ENCODE results near the gene HSPA6. TPM values are rescaled to one million over a fixed set of nuclear protein-coding genes. Genes with fewer than 3 reads are reported as not detected.
A peak's percentile ranks its signal among the peaks of the same experiment; 100 is the strongest.

The HSPA6 gene
- total RNA-seq, 2 experiments from 2014 or later, result 0.47 to 1.1 TPM

DNA sequence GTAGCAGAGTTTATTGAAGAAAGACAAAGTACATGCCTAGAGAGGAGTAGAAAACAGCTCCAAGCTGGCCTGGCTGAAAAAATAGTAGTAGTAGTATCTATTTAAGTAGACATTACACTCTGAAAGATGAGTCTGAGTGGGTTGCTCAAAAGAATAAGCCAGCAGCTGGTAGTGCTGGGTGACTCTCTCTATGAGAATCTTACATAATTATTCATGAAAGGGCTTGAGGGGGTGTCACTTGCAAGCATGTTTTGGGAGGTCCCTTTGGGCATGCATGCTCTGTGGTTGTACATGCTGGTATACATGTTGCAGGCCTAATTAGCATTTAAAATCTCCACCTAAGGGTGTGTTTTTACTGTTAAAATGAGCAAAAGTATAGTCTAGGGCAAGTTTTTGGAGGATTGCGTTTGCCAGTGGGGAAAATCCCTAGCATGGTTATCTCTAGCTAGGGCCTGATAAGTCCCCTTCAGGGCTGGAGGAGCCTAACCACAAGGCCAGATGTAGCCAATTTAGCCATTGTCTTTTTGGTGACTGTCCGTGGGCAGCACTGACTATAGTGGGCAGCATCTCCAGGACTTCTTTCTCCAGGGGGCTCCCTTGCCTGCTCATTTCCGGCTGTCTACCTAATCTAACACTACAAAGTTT is 30.1 kb upstream of the HSPA6 start:
- no peaks in the 10 kb centered on the region for H3K36me3 Mint-ChIP-seq
- peaks cover 32% of the 10 kb centered on the region for H3K4me1 Mint-ChIP-seq
- no peak for DNase-seq
- H3K4me3 Mint-ChIP-seq, result no peak overlapping the region
- peaks cover 58% of the 10 kb centered on the region for H3K27me3 Mint-ChIP-seq
- CTCF ChIA-PET, result interaction anchor here (2.1 kb wide), 1 partner anchor 9 kb away, joined by 7 read pairs; no protein-coding TSS in a partner anchor
- no peaks in the 10 kb centered on the region for H3K9me3 Mint-ChIP-seq (ENCODE audit: low read depth)
- ATAC-seq, result no peak
- no peak overlapping the region for H3K27ac Mint-ChIP-seq

DNA sequence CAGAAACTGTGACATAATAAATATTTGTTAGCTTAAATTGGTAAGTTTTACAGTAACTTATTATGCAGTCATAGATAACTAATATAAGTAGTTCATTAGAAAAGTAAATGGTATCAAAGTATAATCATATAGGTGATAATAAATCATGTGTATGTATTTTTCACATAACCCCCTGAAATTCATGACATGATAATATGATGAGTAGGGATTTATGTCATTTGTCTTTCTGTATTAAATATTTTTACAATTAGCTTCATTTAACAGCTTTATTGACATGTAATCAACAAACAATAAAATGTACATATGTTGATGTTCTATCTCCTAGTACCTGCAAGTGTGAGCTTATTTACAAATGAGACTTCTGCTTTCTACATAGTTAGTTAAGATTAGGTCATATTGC is 28.9 kb upstream of the HSPA6 start:
- no peaks in the 10 kb centered on the region for H3K9me3 Mint-ChIP-seq (ENCODE audit: low read depth)
- DNase-seq, result no peak
- H3K4me1 Mint-ChIP-seq, result peaks cover 34% of the 10 kb centered on the region
- H3K27ac Mint-ChIP-seq, result no peak overlapping the region
- ATAC-seq, result no peak
- no peaks in the 10 kb centered on the region for H3K36me3 Mint-ChIP-seq
- no peak overlapping the region for H3K4me3 Mint-ChIP-seq
- H3K27me3 Mint-ChIP-seq, result peaks cover 52% of the 10 kb centered on the region
- CTCF ChIA-PET, result interaction anchor here (1.1 to 2.1 kb wide), 2 partner anchors 11 to 44 kb away, joined by 4 to 7 read pairs; no protein-coding TSS in a partner anchor

DNA sequence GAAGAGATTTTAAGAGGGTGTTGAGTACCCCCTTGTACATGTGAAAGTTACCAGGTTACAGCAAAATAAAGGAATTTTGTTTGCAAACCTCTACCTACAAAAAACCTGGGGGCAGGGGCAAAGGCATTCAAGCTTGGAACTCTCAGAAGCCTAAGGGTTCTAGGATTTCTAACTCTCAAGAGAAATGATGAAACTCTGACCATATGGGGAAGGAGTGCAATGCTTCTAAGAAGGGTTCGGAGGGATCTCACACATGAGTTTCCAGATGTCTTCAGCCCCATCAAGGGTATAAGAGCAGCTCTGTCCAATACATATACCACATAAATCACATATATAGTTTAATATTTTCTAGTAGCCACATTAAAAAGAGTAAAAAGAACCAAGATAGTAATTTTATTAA is 26.4 kb upstream of the HSPA6 start:
- H3K27me3 Mint-ChIP-seq, result peaks cover 46% of the 10 kb centered on the region
- no peak overlapping the region for H3K27ac Mint-ChIP-seq
- CTCF ChIA-PET, result no interaction called here
- ATAC-seq (no peak), DNase-seq (no peak)
- H3K36me3 Mint-ChIP-seq, result no peaks in the 10 kb centered on the region
- H3K4me3 Mint-ChIP-seq, result no peak overlapping the region
- peaks cover 13% of the 10 kb centered on the region for H3K4me1 Mint-ChIP-seq
- H3K9me3 Mint-ChIP-seq (ENCODE audit: low read depth), result no peaks in the 10 kb centered on the region

DNA sequence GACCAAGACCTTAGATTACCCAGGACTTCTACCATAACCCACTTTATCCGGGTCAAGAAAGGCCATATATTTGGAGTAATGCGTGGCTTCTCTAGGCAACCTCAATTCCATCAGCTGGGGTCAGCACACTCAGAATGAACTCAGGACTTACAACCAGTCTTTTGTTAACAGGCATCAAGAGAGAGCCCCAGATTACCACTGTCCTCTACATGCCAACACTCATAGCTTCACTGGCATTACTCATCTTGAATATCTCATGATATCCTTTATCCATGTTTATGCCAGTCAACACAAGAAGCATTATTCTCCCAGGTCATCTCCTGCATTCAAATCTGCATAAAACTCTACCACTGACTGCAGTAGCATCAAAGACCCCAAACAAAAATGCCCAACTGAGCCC is 25.7 kb upstream of the HSPA6 start:
- Mint-ChIP-seq H3K4me3 (no peak overlapping the region), H3K27ac (no peak overlapping the region), H3K27me3 (peaks cover 44% of the 10 kb centered on the region), H3K4me1 (peaks cover 13% of the 10 kb centered on the region), H3K9me3 (ENCODE audit: low read depth) (no peaks in the 10 kb centered on the region), H3K36me3 (no peaks in the 10 kb centered on the region)
- CTCF ChIA-PET, result no interaction called here
- DNase-seq, result no peak
- no peak for ATAC-seq

DNA sequence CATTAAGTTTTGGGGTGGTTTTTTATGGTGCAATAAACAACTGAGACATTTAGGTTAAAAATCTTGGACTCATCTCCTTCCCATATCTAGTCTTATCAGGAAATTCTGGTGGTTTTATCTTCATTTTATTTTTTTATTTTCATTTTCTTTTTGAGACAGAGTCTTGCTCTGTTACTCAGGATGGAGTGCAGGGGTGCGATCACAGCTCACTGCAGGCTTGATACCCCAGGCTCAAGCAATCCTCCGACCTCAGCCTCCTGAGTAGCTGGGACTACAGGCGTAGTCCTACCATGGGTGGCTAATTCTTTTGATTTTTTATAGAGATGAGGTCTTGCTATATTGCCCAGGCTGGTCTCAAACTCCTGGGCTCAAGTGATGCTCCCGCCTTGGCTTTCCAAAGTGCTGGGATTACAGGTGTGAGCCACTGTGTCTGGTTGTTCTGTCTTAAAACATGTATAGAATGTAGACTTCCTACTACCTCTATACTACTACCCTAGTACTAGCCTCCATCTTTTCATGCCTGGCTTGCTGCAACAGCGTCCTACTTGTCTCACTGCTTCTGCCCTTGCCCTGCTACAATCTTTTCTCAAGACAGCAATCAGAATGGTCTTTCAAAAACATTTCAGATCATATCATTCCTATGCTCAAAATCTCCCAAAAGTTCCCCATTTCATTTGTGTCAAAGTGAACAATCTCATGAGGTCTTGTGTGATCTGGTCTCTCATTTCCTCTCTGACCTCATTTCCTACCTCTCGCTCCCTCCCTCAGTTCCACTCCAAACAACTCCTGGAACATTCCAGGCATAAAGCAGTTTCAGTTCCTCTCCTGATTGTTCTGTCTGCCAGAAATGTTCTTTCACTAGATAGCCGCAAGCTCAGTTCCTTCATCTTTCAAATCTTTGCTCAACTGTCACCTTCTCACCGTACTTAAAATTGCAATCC is 25.0 kb upstream of the HSPA6 start:
- H3K27me3 Mint-ChIP-seq, result peaks cover 44% of the 10 kb centered on the region
- H3K36me3 Mint-ChIP-seq, result no peaks in the 10 kb centered on the region
- no peak for DNase-seq
- CTCF ChIA-PET, result interaction anchor here (1.0 kb wide), 1 partner anchor 15 kb away, joined by 3 read pairs; no protein-coding TSS in a partner anchor
- ATAC-seq, result peak; percentile 23
- H3K27ac Mint-ChIP-seq, result no peak overlapping the region
- H3K4me1 Mint-ChIP-seq, result peaks cover 13% of the 10 kb centered on the region
- no peaks in the 10 kb centered on the region for H3K9me3 Mint-ChIP-seq (ENCODE audit: low read depth)
- H3K4me3 Mint-ChIP-seq, result no peak overlapping the region

DNA sequence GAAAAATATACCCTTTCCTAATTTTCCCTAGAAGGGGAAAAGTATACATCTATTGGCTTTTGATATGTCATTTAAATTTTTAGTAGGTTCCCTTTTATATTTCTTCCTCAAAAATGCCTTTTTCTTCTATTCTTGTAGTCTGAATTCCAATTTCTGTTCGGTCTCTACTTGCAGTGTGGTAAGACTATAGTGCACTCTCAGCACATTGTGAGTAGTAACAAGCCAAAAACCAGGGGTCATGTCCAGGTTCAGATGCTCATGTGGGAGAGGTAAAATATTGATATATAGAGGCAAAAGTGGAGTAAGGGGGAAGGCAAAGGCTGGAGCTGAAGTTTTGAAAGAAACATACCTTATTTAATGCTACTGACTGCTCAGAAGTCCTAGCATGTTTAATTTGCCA is 23.1 kb upstream of the HSPA6 start:
- peaks cover 39% of the 10 kb centered on the region for H3K27me3 Mint-ChIP-seq
- CTCF ChIA-PET, result no interaction called here
- no peak overlapping the region for H3K27ac Mint-ChIP-seq
- no peaks in the 10 kb centered on the region for H3K36me3 Mint-ChIP-seq
- DNase-seq (no peak), ATAC-seq (no peak)
- H3K4me1 Mint-ChIP-seq, result peaks cover 22% of the 10 kb centered on the region
- H3K4me3 Mint-ChIP-seq, result no peak overlapping the region
- no peaks in the 10 kb centered on the region for H3K9me3 Mint-ChIP-seq (ENCODE audit: low read depth)

DNA sequence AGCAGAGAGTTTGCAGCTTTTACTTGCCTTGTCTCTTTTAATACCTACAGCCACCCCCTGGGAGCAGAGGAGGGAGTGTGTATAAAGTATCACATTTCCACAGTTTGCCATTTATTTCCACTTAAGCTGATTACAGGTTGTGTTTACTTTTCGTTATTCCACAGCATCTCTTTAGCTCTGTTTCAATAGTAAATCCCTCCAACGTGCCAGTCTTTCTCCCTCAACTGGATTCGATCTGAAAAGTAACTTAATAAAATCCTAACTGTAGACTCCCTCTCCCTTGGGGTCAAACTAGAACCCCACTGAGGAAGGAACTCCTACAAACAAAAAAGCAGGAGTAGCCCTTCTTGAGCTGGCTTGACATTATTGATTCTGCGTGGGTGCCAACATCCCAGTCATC is 22.2 kb upstream of the HSPA6 start:
- peaks cover 46% of the 10 kb centered on the region for H3K27me3 Mint-ChIP-seq
- no peaks in the 10 kb centered on the region for H3K9me3 Mint-ChIP-seq (ENCODE audit: low read depth)
- H3K36me3 Mint-ChIP-seq, result no peaks in the 10 kb centered on the region
- ATAC-seq (no peak), DNase-seq (no peak)
- CTCF ChIA-PET, result interaction anchor here (1.2 kb wide), 1 partner anchor 15 kb away, joined by 3 read pairs; no protein-coding TSS in a partner anchor
- H3K4me3 Mint-ChIP-seq, result no peak overlapping the region
- H3K4me1 Mint-ChIP-seq, result peaks cover 30% of the 10 kb centered on the region
- no peak overlapping the region for H3K27ac Mint-ChIP-seq

DNA sequence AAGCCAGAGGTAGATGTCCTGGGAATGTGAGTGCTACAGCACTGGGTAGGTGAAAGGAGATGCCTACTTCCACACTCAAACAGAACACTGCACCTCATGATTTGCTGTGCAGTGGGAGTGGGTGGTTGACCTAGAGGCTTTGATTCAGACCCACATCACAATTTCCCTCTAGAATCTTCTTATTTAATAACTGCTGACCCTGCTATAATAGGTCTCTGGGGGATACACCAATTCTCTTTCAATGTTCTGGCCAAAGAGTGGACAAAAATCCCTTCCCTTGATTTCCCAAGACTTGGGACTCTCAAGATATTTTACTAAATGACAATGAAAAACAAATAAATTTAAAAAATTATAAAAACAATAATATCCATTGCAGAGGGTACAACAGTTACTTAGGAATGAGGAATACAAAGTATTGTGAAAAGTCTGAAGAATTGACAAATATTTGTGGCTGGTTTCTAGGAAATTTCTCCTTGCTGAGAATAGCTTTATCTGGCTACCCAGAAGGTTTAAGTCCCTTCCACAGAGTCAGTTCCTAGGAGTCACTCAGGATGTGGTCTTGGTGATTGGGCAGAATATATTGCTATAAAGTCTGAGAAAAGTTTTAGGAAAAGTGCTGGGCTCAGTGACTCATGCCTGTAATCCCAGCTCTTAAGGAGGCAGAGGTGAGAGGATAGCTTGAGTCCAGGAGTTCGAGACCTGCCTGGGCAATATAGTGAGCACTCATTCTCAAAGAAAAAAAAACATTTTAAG is 21.5 kb upstream of the HSPA6 start:
- H3K27ac Mint-ChIP-seq, result no peak overlapping the region
- CTCF ChIA-PET, result interaction anchor here (1.2 kb wide), 1 partner anchor 16 kb away, joined by 3 read pairs; no protein-coding TSS in a partner anchor

DNA sequence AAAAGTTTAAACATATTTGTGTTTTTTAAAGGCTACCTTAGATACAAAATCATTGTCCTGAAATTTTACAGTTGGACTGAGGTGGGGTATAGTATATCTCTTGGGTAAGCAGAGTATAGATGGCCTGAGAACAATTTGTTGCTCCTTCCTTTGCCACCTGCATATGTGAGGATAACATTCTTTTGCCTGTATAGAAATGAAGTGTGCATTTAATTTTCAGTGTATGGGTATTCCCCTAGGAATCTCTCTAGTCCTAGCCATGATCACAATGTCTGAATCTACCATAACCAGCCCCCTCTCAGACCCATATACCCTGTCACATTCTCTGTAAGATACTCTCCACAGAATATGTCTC is 21.0 kb upstream of the HSPA6 start:
- Mint-ChIP-seq H3K36me3 (no peaks in the 10 kb centered on the region), H3K4me3 (no peak overlapping the region), H3K27me3 (peaks cover 45% of the 10 kb centered on the region), H3K27ac (no peak overlapping the region), H3K4me1 (peaks cover 30% of the 10 kb centered on the region), H3K9me3 (ENCODE audit: low read depth) (no peaks in the 10 kb centered on the region)
- DNase-seq (no peak), ATAC-seq (no peak)
- CTCF ChIA-PET, result interaction anchor here (1.2 kb wide), 1 partner anchor 16 kb away, joined by 3 read pairs; no protein-coding TSS in a partner anchor

More for the DNA sequence above, 21.5 kb upstream of the HSPA6 start:
- Mint-ChIP-seq H3K4me3 (no peak overlapping the region), H3K36me3 (no peaks in the 10 kb centered on the region), H3K4me1 (peaks cover 30% of the 10 kb centered on the region), H3K27me3 (peaks cover 46% of the 10 kb centered on the region), H3K9me3 (ENCODE audit: low read depth) (no peaks in the 10 kb centered on the region)
- no peak for ATAC-seq
- DNase-seq, result no peak

DNA sequence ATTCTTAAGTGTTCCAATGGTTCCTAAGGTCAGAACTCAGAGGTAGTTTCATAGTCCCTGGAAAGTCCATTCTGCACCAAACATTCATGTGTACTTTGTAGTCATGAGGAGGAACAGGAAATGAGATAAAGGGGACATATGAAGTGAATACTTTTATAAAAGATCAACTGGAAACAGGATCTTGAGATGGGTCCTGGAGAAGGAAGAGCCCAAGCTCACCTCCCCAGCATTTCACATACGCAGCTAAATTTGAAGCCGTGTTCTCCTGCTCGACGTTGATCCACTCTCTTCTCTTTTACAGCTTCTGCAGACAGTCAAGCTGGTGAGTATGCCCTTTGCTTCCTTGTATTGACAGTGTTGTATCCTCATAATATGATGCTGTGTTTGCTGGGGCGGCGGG is 18.7 kb upstream of the HSPA6 start:
- Mint-ChIP-seq H3K27ac (no peak overlapping the region), H3K4me1 (peaks cover 23% of the 10 kb centered on the region), H3K27me3 (peaks cover 32% of the 10 kb centered on the region), H3K36me3 (no peaks in the 10 kb centered on the region), H3K9me3 (ENCODE audit: low read depth) (no peaks in the 10 kb centered on the region), H3K4me3 (no peak overlapping the region)
- CTCF ChIA-PET, result interaction anchor here (0.7 to 1.0 kb wide), 2 partner anchors 18 to 233 kb away, joined by 3 to 4 read pairs; no protein-coding TSS in a partner anchor
- no peak for DNase-seq
- ATAC-seq, result no peak

DNA sequence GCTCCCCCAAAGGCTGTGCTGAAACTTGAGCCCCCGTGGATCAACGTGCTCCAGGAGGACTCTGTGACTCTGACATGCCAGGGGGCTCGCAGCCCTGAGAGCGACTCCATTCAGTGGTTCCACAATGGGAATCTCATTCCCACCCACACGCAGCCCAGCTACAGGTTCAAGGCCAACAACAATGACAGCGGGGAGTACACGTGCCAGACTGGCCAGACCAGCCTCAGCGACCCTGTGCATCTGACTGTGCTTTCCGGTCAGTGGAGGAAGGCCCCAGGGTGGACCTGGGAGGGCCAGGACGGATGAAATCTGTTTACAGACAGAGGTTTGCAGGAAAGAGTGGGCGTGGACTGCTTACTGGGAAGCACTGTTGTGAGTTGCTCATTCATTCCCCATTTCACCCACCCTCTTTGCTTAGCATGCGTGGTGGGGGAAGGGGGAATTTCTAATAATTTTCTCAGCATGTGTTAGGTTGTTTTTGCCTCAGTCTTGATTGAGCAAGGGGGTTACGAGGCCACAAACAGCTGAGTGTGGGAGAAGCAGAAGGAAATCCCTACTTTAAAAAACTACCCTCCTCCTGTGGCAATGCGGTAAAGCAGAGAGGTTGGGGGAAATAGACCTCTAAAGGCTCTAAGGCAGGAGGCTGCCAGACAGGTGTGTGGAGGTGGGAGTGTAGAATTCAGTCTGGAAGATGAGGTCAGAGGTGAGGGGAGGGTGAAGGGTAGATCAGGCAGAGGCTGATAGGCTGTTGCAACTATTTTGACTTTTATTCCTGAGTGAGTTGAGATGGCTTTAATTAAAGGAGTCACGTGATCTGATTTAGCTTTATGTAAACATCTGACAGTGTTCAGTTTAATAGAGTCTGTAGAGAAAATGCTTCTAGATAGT is 17.8 kb upstream of the HSPA6 start:
- H3K27me3 Mint-ChIP-seq, result peaks cover 27% of the 10 kb centered on the region
- CTCF ChIA-PET, result interaction anchor here (1.0 to 1.2 kb wide), 2 partner anchors 19 to 232 kb away, joined by 3 to 4 read pairs; no protein-coding TSS in a partner anchor

DNA sequence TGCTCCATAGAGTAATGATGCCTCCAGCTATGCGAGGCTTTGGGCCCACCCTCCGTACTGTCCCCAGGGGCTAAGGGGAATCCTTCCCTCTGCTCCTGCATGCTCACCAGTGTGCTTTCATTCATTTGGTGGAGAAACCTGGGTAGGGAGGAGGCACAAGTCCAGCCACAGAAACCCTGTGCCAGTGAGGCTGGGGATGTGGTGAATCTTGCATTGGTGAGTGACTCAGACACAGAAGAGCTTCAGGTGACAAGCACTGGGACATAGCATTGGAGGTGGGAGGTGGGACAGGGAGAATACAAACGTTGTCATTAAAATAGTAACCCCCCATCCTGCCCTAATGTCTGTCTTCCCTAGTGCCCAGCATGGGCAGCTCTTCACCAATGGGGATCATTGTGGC is 13.9 kb upstream of the HSPA6 start:
- CTCF ChIA-PET, result interaction anchor here (1.3 kb wide), 1 partner anchor 23 kb away, joined by 3 read pairs; no protein-coding TSS in a partner anchor
- DNase-seq (peak; percentile 59), ATAC-seq (peak; percentile 49)
- no peak overlapping the region for H3K27ac Mint-ChIP-seq
- H3K4me3 Mint-ChIP-seq, result no peak overlapping the region
- H3K9me3 Mint-ChIP-seq (ENCODE audit: low read depth), result no peaks in the 10 kb centered on the region
- peaks cover 2% of the 10 kb centered on the region for H3K36me3 Mint-ChIP-seq
- peaks cover 11% of the 10 kb centered on the region for H3K27me3 Mint-ChIP-seq
- peaks cover 22% of the 10 kb centered on the region for H3K4me1 Mint-ChIP-seq

More for the DNA sequence above, 17.8 kb upstream of the HSPA6 start:
- Mint-ChIP-seq H3K9me3 (ENCODE audit: low read depth) (no peaks in the 10 kb centered on the region), H3K4me1 (peaks cover 24% of the 10 kb centered on the region), H3K4me3 (no peak overlapping the region), H3K36me3 (no peaks in the 10 kb centered on the region), H3K27ac (no peak overlapping the region)
- DNase-seq (no peak), ATAC-seq (no peak)

Data from activated CD8-positive, alpha-beta memory T cell treated with anti-CD3 and anti-CD28 coated beads, Interleukin-2, amount 10 ng/mL, durations not matched to agents 7 days and 5 days (primary cell).